Ishikawa (cell line): ENCODE data around the gene FLT1.

Experiments used
- CEBPB ChIP-seq: IDR thresholded peaks from 2 replicates; pipeline ENCODE4 v1.6.1; 2012
- CREB1 ChIP-seq: IDR thresholded peaks from 2 replicates; pipeline ENCODE4 v1.6.1; 2012; ENCODE audit warnings: low read depth
- EGR1 ChIP-seq: IDR thresholded peaks from 2 replicates; pipeline ENCODE4 v1.6.1; 2012
- EP300 ChIP-seq: IDR thresholded peaks from 2 replicates; pipeline ENCODE4 v1.6.1; 2012; ENCODE audit warnings: borderline replicate concordance
- FOXM1 ChIP-seq: IDR thresholded peaks from 2 replicates; pipeline ENCODE4 v1.6.1; 2012; ENCODE audit warnings: low read depth, borderline replicate concordance
- NFIC ChIP-seq: IDR thresholded peaks from 2 replicates; pipeline ENCODE4 v1.6.1; 2012
- RAD21 ChIP-seq: IDR thresholded peaks from 2 replicates; pipeline ENCODE4 v1.6.1; 2012; ENCODE audit warnings: low read depth
- REST ChIP-seq: IDR thresholded peaks from 2 replicates; pipeline ENCODE4 v1.6.1; 2012; ENCODE audit warnings: low read depth, mild to moderate bottlenecking
- TAF1 ChIP-seq: IDR thresholded peaks from 2 replicates; pipeline ENCODE4 v1.6.1; 2012; ENCODE audit warnings: low read depth, mild to moderate bottlenecking
- TCF12 ChIP-seq: IDR thresholded peaks from 2 replicates; pipeline ENCODE4 v1.6.1; 2012; ENCODE audit warnings: low read depth
- TEAD4 ChIP-seq: IDR thresholded peaks from 2 replicates; pipeline ENCODE4 v1.6.1; 2012
- USF1 ChIP-seq: IDR thresholded peaks from 2 replicates; pipeline ENCODE4 v1.6.1; 2012
- YY1 ChIP-seq: IDR thresholded peaks from 2 replicates; pipeline ENCODE4 v1.6.1; 2012; ENCODE audit warnings: low read depth
- ZBTB7A ChIP-seq: IDR thresholded peaks from 2 replicates; pipeline ENCODE4 v1.6.1; 2012; ENCODE audit warnings: low read depth
- TF ChIP-seq, protein P1 (sequence below): IDR thresholded peaks from 2 replicates; pipeline ENCODE4 v1.6.1; 2012

FLT1 gene

GRCh38 chr13:28485551-28485950 is 9.4 kb downstream of the FLT1 start:
- TF ChIP-seq TCF12 (no peak), FOXM1 (no peak), RAD21 (no peak), NFIC (no peak), USF1 (no peak), TAF1 (no peak), TEAD4 (no peak), EP300 (no peak), EGR1 (no peak), YY1 (no peak), CEBPB (no peak), REST (no peak), ZBTB7A (no peak)
- TF ChIP-seq, protein P1, sequence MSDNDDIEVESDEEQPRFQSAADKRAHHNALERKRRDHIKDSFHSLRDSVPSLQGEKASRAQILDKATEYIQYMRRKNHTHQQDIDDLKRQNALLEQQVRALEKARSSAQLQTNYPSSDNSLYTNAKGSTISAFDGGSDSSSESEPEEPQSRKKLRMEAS, result no peak

GRCh38 chr13:28485097-28485496 is 9.8 kb downstream of the FLT1 start:
- no peak for TF ChIP-seq NFIC
- no peak for TF ChIP-seq REST
- no peak for TF ChIP-seq USF1
- no peak for TF ChIP-seq EGR1
- no peak for TF ChIP-seq EP300
- TF ChIP-seq, protein P1, result no peak
- no peak for TF ChIP-seq CREB1
- no peak for TF ChIP-seq FOXM1
- TF ChIP-seq YY1, result no peak
- no peak for TF ChIP-seq RAD21
- no peak for TF ChIP-seq TAF1
- no peak for TF ChIP-seq TEAD4
- TF ChIP-seq CEBPB, result no peak
- TF ChIP-seq ZBTB7A, result no peak
- TF ChIP-seq TCF12, result no peak

- no peak for TF ChIP-seq RAD21
- no peak for TF ChIP-seq TEAD4
- TF ChIP-seq TAF1, result no peak
- no peak for TF ChIP-seq FOXM1
- TF ChIP-seq CEBPB, result no peak
- TF ChIP-seq CREB1, result no peak
- TF ChIP-seq ZBTB7A, result no peak
- TF ChIP-seq EGR1, result no peak
- TF ChIP-seq NFIC, result no peak
- TF ChIP-seq TCF12, result no peak
These were observed 11.5 kb downstream of the FLT1 start for GRCh38 chr13:28483313-28483931.

DNA sequence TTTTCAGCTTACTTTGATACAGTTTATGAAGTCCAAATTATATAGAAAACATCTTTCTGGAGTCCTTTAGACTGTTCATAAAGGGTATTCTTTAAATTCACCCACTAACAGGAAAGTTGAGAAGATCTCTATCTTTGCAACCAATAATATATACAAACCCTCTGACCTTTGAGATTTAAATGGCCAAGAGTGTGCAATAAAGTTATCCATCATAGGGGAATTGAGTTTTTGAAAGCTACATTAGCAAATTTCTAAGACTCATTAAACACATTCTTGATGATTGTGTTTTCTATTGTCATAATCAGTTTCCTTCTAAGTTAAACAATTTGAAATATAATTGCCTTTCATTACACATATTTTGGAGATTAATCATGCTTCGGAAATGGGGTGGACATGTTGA is 15.9 kb downstream of the FLT1 start:
- TF ChIP-seq TCF12, result no peak
- no peak for TF ChIP-seq RAD21
- TF ChIP-seq EGR1, result no peak
- TF ChIP-seq, protein P1, result no peak
- no peak for TF ChIP-seq YY1
- TF ChIP-seq USF1, result no peak
- TF ChIP-seq REST, result no peak
- no peak for TF ChIP-seq CREB1
- TF ChIP-seq TEAD4, result no peak
- no peak for TF ChIP-seq EP300
- no peak for TF ChIP-seq NFIC
- TF ChIP-seq TAF1, result no peak
- TF ChIP-seq CEBPB, result no peak
- TF ChIP-seq FOXM1, result no peak
- no peak for TF ChIP-seq ZBTB7A
